ENCODE results near the gene LMCD1. TPM values are rescaled to one million over a fixed set of nuclear protein-coding genes. Genes with fewer than 3 reads are reported as not detected.

The LMCD1 gene
- polyA plus RNA-seq, 2 of the 4 experiments (the other 2 are of a cell fraction): 64.3 to 85.4 TPM

- TF ChIP-seq MAFK (IDR thresholded peaks at IDR 0.05; ENCODE audit: partially characterized antibody) (no peak), JUNB (IDR thresholded peaks at IDR 0.05) (no peak), EHF (CRISPR knock-in tag; IDR thresholded peaks at IDR 0.05) (no peak), KDM5A (IDR thresholded peaks at IDR 0.05) (no peak), HMGXB4 (CRISPR knock-in tag; IDR thresholded peaks at IDR 0.05; ENCODE audit: borderline replicate concordance) (no peak), HDAC2 (IDR thresholded peaks at IDR 0.05) (no peak), POLR2A (IDR thresholded peaks at IDR 0.05; ENCODE audit: low read length) (no peak), EHMT2 (IDR thresholded peaks at IDR 0.05; ENCODE audit: low read depth) (no peak), CTCF (IDR thresholded peaks at IDR 0.05) (no peak), JUN (IDR thresholded peaks at IDR 0.05) (no peak)
- ATAC-seq: no peak
- ChIA-PET POLR2A (no interaction called here), CTCF (interaction anchor here (0.8 to 1.6 kb wide), 2 partner anchors 132 to 135 kb away, joined by 3 to 5 read pairs; no protein-coding TSS in a partner anchor)
- Histone ChIP-seq H3K27ac (no peak overlapping the region), H3K9me3 (no peaks in the 10 kb centered on the region), H3K4me1 (peaks cover 13% of the 10 kb centered on the region), H3K4me3 (no peak overlapping the region), H3K4me2 (no peak overlapping the region)
- 67% methylated on average over 2 of the region's 5 CpGs for WGBS (ENCODE audit: missing lambda C conversion rate)
- no peak for DNase-seq (ENCODE audit: low read depth in 1 of 2, low spot score in 1 of 2)
- no peak for FAIRE-seq
Measured at GRCh38 chr3:8576841-8577571, 75.4 kb downstream of the LMCD1 start.

- Histone ChIP-seq H3K4me3 (no peak overlapping the region), H3K4me1 (peaks cover 13% of the 10 kb centered on the region), H3K4me2 (no peak overlapping the region), H3K27ac (no peak overlapping the region), H3K9me3 (no peaks in the 10 kb centered on the region)
- ChIA-PET CTCF (no interaction called here), POLR2A (no interaction called here)
- FAIRE-seq: no peak
- ATAC-seq: no peak
- WGBS (ENCODE audit: missing lambda C conversion rate): 90% methylated on average over 4 of the region's 4 CpGs
- TF ChIP-seq EP300 (IDR thresholded peaks at IDR 0.05) (no peak), CEBPB (IDR thresholded peaks at IDR 0.05) (no peak), ZC3H11A (IDR thresholded peaks at IDR 0.05) (no peak), HOXB5 (CRISPR knock-in tag; IDR thresholded peaks at IDR 0.05) (no peak), REST (IDR thresholded peaks at IDR 0.05) (no peak), CHD2 (IDR thresholded peaks at IDR 0.05; ENCODE audit: low read length, partially characterized antibody) (no peak), CBX2 (IDR thresholded peaks at IDR 0.05; ENCODE audit: borderline replicate concordance, low read depth) (no peak), NR3C1 (IDR thresholded peaks at IDR 0.05) (no peak)
- DNase-seq (ENCODE audit: low read depth in 1 of 2, low spot score in 1 of 2): no peak
Measured at GRCh38 chr3:8578282-8578681, 76.7 kb downstream of the LMCD1 start.
